HEK293T (cell line): ENCODE results near the gene AGO1.
"Not testable (repeated sequence)": the region's sequence is repeated elsewhere in the genome, so short reads cannot be mapped to it uniquely, and the experiment has no call there.

Experiments
- CTCF ChIA-PET: fragments of 350-600 bp; formaldehyde crosslinking; extraction: SDS; loops from one replicate; lab custom pipeline; 2021; ENCODE audit warnings: antibody characterized with exemption, inconsistent platforms; lab: Yijun Ruan, JAX
- POLR2A ChIA-PET: fragments of 350-600 bp; formaldehyde crosslinking; extraction: SDS; loops from one replicate; lab custom pipeline; 2020; ENCODE audit warnings: antibody characterized with exemption, inconsistent platforms; lab: Yijun Ruan, JAX
- DNase-seq: peaks from one replicate; pipeline ENCODE4 v3.0.0; 2012; ENCODE audit warnings: mixed read lengths; ENCODE audit errors: extremely low spot score
- ARNT ChIP-seq: fragments of 450-650 bp; IDR thresholded peaks from 2 replicates; pipeline ENCODE4 v1.6.1; 2017; ENCODE audit warnings: mild to moderate bottlenecking
- BHLHE40 ChIP-seq: fragments of 450-650 bp; IDR thresholded peaks from 2 replicates; pipeline ENCODE4 v1.6.1; 2016; ENCODE audit warnings: mild to moderate bottlenecking, moderate library complexity, borderline replicate concordance
- CTBP1 ChIP-seq: fragments of 450-650 bp; IDR thresholded peaks from 2 replicates; pipeline ENCODE4 v1.6.1; 2016; ENCODE audit warnings: borderline replicate concordance
- ELF4 ChIP-seq: fragments of 450-650 bp; IDR thresholded peaks from 2 replicates; pipeline ENCODE4 v1.6.1; 2017; ENCODE audit warnings: antibody characterized with exemption
- FOXA1 ChIP-seq: fragments of 450-650 bp; IDR thresholded peaks from 2 replicates; pipeline ENCODE4 v1.6.1; 2016; ENCODE audit warnings: mild to moderate bottlenecking
- FOXK2 ChIP-seq: fragments of 450-650 bp; IDR thresholded peaks from 2 replicates; pipeline ENCODE4 v1.6.1; 2016; ENCODE audit warnings: mild to moderate bottlenecking
- FOXM1 ChIP-seq: fragments of 450-650 bp; IDR thresholded peaks from 2 replicates; pipeline ENCODE4 v1.6.1; 2017; ENCODE audit warnings: mild to moderate bottlenecking, borderline replicate concordance
- L3MBTL2 ChIP-seq: fragments of 450-650 bp; conservative IDR thresholded peaks from 2 replicates; pipeline ENCODE4 v1.6.1; 2016; ENCODE audit warnings: mild to moderate bottlenecking
- LEF1 ChIP-seq: fragments of 450-650 bp; IDR thresholded peaks from 2 replicates; pipeline ENCODE4 v1.6.1; 2017; ENCODE audit warnings: mild to moderate bottlenecking, borderline replicate concordance
- NFRKB ChIP-seq: fragments of 450-650 bp; IDR thresholded peaks from 2 replicates; pipeline ENCODE4 v1.6.1; 2016; ENCODE audit warnings: mild to moderate bottlenecking, moderate library complexity
- PKNOX1 ChIP-seq: fragments of 450-650 bp; IDR thresholded peaks from 2 replicates; pipeline ENCODE4 v1.6.1; 2016
- SP1 ChIP-seq: fragments of 450-650 bp; IDR thresholded peaks from 2 replicates; pipeline ENCODE4 v1.6.1; 2017
- SUZ12 ChIP-seq: fragments of 450-650 bp; IDR thresholded peaks from 2 replicates; pipeline ENCODE4 v1.6.1; 2016; ENCODE audit warnings: mild to moderate bottlenecking
- TARDBP ChIP-seq: fragments of 450-650 bp; IDR thresholded peaks from 2 replicates; pipeline ENCODE4 v1.6.1; 2016
- ZNF384 ChIP-seq: fragments of 450-650 bp; IDR thresholded peaks from 2 replicates; pipeline ENCODE4 v1.6.1; 2016

Gene AGO1

DNA sequence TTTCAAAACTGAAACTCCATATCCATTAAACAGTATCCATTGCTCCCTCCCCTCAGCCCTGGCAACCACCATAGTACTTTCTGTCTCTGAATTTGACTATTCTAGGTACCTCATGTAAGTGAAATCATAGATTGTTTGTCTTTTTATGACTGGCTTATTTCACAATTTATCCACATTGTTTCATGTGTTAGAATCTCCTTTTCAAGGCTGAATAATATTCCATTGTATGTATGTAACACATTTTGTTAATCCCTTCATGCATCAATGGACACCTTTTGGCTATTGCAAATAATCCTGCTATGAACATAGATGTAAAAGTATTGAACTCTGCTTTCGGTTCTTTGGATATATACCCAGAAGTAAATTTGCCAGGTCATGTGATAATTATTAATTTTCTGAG, 85.4 kb downstream of the AGO1 start:
- no peak for DNase-seq
- no peak for TF ChIP-seq L3MBTL2
- no peak for TF ChIP-seq ZNF384
- TF ChIP-seq SUZ12 = no peak
- TF ChIP-seq FOXA1 = no peak
- no peak for TF ChIP-seq LEF1
- no peak for TF ChIP-seq CTBP1
- TF ChIP-seq SP1 = no peak
- TF ChIP-seq FOXK2 = no peak
- TF ChIP-seq TARDBP = no peak
- no peak for TF ChIP-seq BHLHE40
- TF ChIP-seq ELF4 = no peak
- CTCF ChIA-PET = no interaction called here
- POLR2A ChIA-PET = no interaction called here

DNA sequence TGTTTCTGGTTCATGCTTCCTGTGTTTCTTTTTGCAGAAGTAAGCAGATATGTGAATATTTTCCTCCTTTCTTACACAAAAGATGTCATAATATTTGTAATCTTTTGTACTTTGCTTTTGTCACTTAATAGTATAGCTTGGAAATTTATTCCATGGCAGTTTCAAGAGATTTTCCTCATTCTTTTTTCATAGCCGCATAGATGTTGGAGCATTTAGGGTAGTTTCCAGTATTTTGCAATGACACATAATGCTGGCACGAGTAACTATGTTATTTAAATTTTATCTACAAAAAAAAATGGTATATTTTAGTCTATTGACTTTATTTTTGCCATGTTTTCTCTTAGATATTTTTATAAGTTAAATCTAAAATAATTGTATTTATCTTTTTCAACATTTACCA, 88.6 kb downstream of the AGO1 start:
- ChIA-PET POLR2A (no interaction called here), CTCF (no interaction called here)
- no peak for DNase-seq
- no peak for TF ChIP-seq ELF4
- TF ChIP-seq ZNF384 = no peak
- TF ChIP-seq PKNOX1 = no peak
- TF ChIP-seq FOXK2 = no peak
- no peak for TF ChIP-seq FOXM1
- no peak for TF ChIP-seq SUZ12
- no peak for TF ChIP-seq ARNT
- no peak for TF ChIP-seq SP1
- TF ChIP-seq BHLHE40 = no peak
- TF ChIP-seq LEF1 = no peak

GRCh38 chr1:35972631-35973030, 89.6 kb downstream of the AGO1 start:
- POLR2A ChIA-PET, DNase-seq, CTCF ChIA-PET: not testable (repeated sequence)

- no peak for TF ChIP-seq L3MBTL2
- TF ChIP-seq BHLHE40 = no peak
- no peak for TF ChIP-seq FOXA1
- TF ChIP-seq TARDBP = no peak
- no peak for TF ChIP-seq FOXK2
- no peak for TF ChIP-seq ARNT
- TF ChIP-seq SUZ12 = no peak
- no peak for TF ChIP-seq NFRKB
- no peak for TF ChIP-seq FOXM1
- TF ChIP-seq ZNF384 = no peak
- no peak for TF ChIP-seq PKNOX1
- no peak for TF ChIP-seq LEF1
- no peak for TF ChIP-seq SP1
- no peak for TF ChIP-seq CTBP1
- ChIA-PET POLR2A (no interaction called here), CTCF (no interaction called here)
- DNase-seq = no peak
Observed at GRCh38 chr1:35980090-35980489, 97.1 kb downstream of the AGO1 start.
